ENCODE measurements around the gene MOSPD3.
"Not testable (repeated sequence)": the region's sequence is repeated elsewhere in the genome, so short reads cannot be mapped to it uniquely, and the experiment has no call there.

The MOSPD3 gene

GRCh38 chr7:100626530-100627237 is 14.3 kb downstream of the MOSPD3 start:
- peak; percentile 51 for DNase-seq

DNA sequence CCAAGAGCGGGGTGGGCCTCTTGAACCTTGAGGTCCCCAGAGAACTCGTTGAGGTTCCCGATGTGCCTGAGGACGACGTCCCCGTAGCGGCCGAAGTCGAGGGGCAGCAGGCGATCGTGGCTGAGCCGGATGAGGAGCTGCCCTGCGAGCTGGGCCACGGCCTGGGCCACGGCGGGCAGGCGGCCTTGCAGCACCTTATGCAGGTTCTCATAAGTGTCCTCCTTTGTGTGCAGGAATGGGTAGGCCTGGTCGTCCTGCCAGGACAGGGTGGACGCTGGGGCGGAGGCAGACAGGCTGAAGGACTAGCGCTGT is 14.9 kb downstream of the MOSPD3 start:
- no peak for DNase-seq

DNA sequence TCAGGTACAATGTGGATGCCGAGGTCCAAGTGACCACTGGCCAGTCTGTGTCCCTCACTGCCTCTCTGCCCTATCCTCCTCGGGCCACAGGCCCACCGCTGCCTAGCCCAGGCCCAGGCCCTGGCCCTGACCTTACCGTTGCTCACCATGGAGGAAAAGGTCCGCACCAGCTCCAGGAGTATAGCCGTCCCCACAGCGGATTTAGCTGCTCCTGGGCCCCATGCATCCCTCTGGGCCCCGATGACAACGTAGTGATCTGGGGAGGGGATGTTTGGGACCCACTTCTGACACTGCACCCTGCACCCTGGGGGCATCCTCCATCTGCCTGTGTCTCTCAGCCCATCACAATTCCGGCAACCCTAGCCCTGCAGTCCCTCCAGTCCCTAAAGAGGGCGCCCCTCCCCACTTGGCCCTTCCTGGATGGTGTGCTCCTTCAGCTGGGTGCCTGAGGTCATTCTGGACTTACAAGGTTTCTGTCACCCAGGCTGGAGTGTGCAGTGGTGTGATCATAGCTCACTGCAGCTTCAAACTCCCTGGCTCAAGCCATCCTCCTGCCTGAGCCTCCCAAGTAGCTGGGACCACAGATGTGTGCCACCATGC is 16.9 kb downstream of the MOSPD3 start:
- DNase-seq, result peak; percentile 93

DNA sequence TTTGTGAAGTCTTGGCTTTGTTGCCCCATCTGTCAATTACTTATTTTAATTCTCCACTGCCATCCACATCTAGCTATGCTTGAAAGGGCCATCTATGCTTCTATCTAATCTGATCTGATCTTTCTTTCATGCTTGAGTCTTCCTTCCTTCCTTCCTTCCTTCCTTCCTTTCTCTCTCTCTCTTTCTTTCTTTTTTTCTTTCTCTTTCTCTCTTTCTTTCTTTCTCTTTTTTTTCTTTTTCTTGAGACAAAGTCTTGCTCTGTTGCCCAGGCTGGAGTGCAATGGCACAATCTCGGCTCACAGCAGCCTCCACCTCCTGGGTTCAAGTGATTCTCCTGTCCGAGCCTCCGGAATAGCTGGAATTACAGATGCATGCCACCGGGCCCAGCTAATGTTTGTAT is 17.7 kb downstream of the MOSPD3 start:
- no peak for DNase-seq

GRCh38 chr7:100632951-100633717 is 20.8 kb downstream of the MOSPD3 start:
- peak; percentile 71 for DNase-seq

DNA sequence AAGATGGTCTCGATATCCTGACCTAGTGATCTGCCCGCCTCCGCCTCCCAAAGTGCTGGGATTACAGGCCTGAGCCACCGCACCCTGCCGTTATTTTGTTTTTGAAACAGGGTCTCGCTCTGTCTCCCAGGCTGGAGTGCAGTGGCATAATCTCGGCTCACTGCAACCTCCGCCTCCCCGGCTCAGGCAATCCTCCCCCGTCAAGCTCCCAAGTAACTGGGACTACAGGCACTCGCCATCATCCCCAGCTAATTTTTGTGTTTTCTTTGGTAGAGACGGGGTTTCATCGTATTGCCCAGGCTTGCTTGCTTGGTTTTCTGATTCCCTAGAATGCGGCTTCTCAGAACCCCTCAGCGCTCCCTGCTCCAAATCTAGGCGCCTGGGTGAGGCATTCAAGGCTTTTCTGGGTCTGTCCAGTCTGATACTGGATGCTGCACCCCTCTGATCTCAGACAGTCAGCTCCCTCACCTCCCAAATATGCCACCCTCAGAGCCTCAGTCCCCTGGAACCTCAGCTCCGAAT is 27.7 kb downstream of the MOSPD3 start:
- DNase-seq, result no peak

DNA sequence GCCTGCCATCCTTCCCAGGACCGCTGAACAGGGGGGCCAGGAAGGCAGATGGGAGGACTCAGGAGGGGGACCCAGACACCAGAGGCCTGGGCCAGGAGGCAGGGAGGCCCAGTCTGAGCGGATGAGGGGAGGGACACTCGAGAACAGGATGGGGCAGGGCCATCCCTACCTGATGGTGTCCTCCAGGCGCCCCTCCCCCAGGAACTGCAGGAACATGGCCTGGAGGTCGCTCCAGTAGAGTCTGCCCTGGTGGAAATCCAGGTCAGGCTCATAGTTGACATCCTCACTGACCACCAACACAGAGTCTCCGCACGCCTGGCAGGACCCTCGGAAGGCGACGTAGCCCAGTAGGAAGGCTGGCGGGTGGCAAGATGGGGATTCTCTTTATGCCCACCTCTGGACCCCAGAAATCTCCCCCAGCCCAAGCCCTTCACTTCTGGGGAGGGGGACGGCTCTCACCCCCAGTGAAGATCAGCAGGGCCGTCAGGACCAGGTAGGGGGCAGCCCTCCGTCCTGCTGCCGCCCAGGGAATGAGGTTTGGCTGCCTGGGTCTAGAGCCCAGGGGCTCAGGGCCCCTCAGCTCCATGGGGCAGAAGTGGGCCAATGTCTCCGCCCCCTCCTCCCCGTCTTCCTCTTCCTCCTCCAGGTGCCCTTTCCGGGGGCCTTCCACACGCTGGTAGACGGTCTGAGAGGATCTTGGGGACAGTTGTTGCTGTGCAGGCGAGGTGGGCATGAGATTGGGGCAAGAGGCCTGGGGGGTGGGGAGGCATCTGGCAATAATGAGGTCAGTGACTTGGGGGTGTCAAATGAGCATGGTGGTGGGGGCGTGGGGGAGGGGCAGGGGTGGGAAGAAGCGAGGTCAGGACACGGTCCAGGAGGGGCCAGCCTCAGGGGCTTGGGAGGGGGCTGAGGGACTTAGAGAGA is 28.4 kb downstream of the MOSPD3 start:
- DNase-seq, result no peak

DNA sequence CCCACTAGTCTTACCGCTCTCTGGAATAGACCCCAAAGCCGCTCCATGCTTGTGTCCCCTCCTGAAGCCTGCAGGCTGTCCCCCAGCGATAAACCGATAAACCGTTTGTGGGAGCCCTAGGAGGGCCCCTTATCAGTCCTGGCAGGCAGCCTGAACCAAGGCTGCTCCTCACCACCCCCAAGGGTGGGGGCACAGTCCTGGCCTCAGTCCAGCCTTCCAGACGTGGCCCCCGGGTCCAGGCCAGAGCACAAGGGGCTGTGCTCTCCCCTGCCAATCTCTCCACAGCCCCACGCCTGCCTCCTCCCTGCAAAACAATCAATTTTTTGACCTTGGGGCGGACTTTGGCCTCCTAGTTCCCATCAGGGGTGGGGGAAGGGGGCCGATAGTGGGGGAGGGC is 29.1 kb downstream of the MOSPD3 start, which contains the start of gene TFR2:
TSS of gene TFR2 (minus strand) at position 90 of the 397 bp plus-strand sequence. CDS start at position 47, 43 bp downstream.
- DNase-seq, result no peak

DNA sequence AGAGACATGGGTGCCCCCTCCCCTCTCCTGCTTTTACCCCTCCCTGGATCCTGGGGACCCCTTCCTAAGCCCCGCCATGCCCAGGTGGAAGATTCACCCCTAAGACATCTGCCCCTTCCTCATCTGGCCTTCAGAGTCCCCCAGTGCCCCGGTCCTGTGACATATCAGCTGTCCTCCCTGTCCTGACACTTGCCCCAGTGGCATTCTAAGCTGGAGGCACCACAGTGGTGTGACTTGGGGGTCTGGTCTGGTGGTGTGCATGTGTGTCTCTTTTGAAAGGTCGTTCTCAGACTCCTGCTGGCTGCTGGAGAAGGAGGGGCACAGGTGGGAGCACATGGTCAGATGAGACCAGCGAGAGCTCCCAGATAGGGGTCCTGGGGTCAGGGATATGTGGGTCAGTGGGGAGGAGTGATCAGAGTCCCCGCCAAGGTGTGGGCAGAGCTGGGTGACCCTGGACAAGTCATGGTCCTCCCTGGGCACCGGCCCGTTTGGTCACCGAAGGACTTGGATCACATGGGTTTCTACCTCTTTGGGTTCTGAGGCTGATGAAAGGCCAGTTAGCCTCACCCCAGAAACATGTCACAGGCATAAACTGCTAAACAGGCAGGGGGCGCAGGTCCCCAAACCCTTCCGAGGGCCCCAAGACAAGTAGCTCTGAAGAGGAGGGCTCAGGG is 29.7 kb downstream of the MOSPD3 start:
- no peak for DNase-seq

- DNase-seq, result no peak
Measured at GRCh38 chr7:100642534-100642907, 30.2 kb downstream of the MOSPD3 start.

DNA sequence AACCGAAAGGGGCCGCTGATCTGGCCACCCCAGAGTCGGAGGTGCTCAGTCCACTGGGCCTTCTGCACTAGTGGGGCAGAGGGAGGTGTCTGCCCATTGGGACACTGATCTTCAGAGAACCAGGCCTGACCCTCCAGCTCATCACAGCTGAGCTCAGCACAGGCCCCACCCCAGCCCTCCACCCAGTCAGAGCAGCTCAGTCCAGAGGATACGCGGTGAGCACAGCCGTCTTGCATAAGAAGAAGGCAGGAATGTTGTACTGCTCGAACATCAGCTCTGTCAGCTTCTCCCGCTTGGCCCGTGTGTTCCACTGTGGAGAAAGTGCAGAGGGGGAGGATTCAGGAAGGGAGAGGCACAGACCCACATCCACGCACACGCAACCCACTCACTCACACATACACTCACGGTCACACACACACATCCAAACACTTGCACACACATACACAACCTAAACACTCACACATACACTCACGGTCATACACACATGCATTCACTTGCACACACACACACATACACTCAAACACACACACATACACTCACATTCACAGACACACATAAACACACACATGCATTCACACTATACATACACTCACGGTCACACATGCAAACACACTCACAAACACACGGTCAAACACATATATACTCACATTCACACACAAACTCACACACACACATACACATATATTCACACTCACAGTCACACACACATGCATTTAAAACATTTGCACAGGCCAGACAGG is 37.7 kb downstream of the MOSPD3 start:
- DNase-seq, result no peak

DNA sequence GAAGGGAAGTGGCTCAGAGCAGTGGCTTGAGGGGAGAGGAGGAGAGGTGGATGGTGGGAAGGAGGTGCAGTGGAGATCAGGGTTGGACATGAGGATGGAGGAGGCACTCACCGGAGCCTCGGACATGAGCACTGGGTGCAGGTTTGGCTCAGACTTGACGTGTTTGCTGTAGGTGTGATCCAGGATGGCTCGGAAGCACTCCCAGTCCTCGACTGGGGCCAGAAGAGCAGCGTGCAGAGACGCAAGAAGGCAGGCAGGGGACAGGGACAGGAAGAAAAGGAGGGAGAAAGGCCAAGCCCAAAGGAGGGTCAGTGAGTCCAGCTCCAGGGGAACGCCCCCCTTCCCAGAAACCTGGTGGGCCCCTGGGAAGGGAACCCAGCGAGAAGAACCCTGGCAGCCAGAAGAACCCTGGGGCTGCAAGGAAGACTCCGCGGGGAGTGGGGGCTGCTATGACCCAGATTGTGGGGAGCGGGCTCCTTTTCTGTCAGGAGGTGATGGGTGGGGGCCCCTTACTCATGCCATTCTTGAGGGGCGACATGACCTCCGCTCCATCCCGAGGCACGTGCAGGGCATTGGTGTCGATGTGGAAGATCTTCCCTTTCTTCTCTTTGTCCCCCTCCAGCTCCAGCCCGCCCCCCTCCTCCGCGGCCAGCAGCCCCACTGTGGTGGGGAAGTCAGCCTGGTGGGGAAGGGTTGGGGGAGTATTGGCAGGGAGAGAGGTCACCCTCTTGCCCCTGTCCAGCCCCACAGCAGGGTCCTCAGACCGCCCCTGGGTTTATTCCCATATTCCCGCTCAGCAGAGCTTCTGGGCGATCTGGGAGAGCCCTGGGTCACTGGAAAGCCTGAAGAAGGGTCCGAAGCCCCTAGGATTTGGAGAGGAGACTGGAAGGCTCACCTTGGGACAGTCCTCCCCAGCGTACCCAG is 42.8 kb downstream of the MOSPD3 start:
- DNase-seq, result no peak

DNA sequence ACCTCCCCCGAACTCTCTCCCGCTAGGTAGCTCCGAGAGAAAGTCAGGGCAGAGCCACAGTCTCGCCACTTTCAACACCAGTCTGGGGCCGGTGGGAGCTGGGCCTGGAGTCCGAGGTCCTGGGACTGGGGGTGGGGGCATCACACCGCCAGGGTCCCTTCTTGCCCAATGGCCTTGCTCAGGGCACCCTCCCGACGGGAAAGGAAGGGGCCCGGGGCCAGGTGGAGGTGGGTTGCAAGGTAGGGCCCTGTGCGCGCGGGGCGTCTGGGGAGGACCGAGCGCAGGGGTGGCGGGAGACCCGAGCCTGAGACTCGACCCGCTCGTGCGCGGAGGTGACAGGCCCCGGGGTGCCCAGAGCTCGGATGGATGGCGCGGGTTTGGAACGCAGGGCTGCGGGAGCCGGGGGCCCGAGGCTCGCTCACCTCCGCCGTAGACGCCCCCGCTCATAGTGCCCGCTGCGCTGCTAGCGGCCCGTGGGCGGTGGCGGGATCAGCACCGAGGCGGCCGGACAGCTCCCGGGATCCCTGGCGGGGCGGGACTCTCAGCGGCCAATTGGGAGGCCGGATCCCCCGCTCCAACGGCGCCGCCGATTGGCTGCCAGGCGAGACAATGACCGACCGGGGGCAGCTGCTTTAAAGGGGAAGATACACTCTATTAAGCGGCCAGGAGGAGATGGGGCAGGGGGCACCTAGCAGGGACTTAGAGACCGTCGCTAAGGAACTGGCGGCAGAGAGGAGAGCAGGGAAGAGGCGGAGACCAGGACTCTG is 43.8 kb downstream of the MOSPD3 start, which contains the start of gene ACTL6B:
TSS of gene ACTL6B (minus strand) at position 541 of the 767 bp plus-strand sequence. CDS start at position 447, 94 bp downstream.
- no peak for DNase-seq

- DNase-seq, result not testable (repeated sequence)
Measured at GRCh38 chr7:100662194-100662776, 49.9 kb downstream of the MOSPD3 start.

Measured in 8988T (cell line).